ENCODE results near the gene GLTP.

The GLTP gene

DNA sequence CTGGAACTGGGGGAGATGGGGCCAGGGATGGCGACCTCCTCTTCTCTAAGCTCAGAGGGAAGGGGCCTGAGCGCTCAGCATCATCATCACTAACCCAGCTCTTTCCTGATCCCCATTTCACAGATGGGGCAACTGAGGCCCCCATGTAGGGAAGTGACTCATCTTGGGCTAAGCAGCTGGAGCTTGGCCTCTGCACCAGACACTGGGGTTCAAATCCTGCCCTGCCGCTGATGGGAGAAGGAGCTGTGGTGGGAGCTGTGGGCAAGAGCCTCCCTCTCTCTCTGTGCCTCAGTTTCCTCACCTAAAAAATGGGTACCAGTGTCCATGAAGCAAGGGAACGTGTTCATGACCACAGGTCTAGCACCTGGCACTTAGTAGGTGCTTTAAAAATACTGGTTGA is 44.5 kb downstream of the GLTP start:
- H3K36me3 Mint-ChIP-seq = no peaks in the 10 kb centered on the region
- peaks cover 78% of the 10 kb centered on the region for H3K27me3 Mint-ChIP-seq
- H3K4me1 Mint-ChIP-seq = peaks cover 3% of the 10 kb centered on the region
- H3K4me3 Mint-ChIP-seq = no peak overlapping the region
- DNase-seq = no peak
- H3K9me3 Mint-ChIP-seq = no peaks in the 10 kb centered on the region
- CTCF ChIA-PET = interaction anchor here (0.7 to 2.4 kb wide), 3 partner anchors 9 to 32 kb away, joined by 3 to 11 read pairs (median 5); no protein-coding TSS in a partner anchor
- H3K27ac Mint-ChIP-seq = no peak overlapping the region

DNA sequence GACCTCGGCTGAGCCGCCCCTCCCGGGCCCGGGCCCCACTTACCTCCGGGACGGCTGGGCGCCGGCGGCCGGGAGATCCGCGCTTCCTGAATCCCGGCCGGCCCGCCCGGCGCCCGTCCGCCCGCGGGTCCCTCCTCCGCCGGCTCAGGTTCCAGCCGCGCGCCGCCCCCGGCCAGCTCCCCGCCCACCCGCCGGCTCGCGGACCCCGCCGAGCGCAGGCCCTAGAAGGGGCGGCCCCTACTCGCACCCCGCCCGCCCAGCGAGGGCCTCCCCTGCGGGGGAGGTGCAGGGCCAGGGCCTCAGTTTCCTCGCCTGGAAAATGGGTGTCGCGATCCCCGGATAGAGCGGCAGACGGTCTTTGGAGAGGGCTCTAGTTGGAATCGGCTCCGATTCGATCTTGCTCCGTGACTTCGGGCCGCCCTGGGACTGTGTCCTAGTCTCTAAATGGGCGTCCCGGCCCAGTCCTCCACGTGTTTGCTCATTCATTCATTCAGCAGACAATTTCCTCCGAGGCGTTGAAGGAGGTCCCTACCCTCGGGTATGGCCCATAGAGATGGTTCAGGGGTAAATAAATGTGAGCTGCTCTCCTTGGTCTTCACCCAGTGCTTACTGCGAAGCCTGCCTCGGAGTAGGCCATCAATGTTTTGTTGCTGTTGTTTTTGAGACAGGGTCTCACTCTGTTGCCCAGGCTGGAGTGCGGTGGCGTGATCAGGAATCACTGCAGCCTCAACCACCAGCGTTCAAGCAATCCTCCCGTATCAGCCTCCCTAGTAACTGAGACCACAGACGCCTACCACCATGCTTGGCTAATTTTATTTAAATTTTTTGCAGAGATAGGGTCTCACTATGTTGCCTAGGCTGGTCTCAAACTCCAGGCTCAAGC is 46.8 kb downstream of the GLTP start, which contains the start of gene TRPV4:
TRPV4 (minus strand) TSS at position 92 of the 883 bp plus-strand sequence. CDS start 18,602 bp downstream, outside the sequence.
- CTCF ChIA-PET = no interaction called here
- Mint-ChIP-seq H3K4me1 (peaks cover 3% of the 10 kb centered on the region), H3K27ac (no peak within 1 kb of the TSS), H3K36me3 (no peaks in the 10 kb centered on the region), H3K27me3 (peaks cover 75% of the 10 kb centered on the region), H3K9me3 (no peaks in the 10 kb centered on the region), H3K4me3 (no peak within 1 kb of the TSS)
- DNase-seq = no peak

DNA sequence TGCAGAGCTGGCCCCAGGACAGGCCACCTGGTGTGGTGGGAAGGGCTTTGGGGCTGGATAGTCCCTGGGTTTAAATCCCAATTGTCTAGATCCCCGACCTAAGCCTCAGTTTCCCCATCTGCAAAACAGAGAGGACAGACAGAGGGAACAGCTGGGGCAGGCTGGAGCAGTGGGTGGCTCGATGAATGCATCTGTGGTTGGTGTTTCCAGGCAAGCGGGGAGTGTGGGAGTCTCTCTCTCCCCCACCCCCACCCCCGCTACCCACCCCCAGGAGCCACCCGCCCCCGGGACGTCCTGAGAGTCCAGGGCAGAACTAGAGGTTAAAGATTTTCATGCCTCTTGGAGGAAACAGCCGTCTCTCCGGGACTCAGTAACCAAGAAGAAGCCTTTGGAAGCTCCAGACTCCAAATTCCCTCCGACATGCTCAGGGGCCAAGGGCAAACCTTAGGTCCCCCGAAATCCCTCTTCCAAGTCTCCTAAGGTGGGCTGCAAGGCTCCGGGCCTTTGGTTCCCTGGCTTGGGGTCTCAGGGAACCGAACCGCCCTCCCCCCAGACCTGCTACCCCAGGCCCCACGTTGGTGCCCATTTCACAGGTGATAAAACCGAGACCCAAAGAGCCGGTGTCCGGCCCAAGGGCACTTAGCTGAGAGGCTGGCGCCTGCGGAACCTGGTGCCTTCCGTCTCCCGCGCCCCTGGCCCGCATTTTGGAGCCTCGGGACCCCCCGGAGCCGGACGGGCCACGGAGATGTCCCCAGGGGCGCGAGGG is 47.6 kb downstream of the GLTP start:
- no peak overlapping the region for H3K4me3 Mint-ChIP-seq

DNA sequence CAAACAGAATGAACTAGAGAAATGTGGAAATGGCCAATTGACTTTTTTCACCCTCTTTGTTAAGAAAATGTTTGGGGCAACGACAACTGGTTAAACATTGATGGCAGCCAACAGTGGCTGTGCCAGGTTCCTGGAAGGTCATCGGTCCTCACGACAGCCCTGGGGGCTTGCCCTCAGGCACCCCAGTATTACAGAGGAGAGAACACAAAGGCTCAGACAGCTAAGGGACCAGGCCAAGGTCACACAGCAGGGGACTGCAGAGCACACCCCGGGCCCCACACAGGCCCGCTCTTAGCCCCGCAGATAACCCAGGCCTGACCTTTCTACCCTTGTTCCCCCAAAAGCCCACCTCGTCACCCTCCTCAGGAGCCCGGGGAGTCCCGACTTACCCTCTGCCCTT is 48.4 kb downstream of the GLTP start:
- H3K27me3 Mint-ChIP-seq = peaks cover 69% of the 10 kb centered on the region
- H3K9me3 Mint-ChIP-seq = no peaks in the 10 kb centered on the region
- no peak overlapping the region for H3K27ac Mint-ChIP-seq
- no peak for DNase-seq
- CTCF ChIA-PET = interaction anchor here (5.3 kb wide), 1 partner anchor 12 kb away, joined by 29 read pairs; no protein-coding TSS in a partner anchor
- no peak overlapping the region for H3K4me3 Mint-ChIP-seq
- H3K4me1 Mint-ChIP-seq = peaks cover 3% of the 10 kb centered on the region
- H3K36me3 Mint-ChIP-seq = no peaks in the 10 kb centered on the region

More for the DNA sequence above, 47.6 kb downstream of the GLTP start:
- no peak for DNase-seq
- no peaks in the 10 kb centered on the region for H3K9me3 Mint-ChIP-seq
- CTCF ChIA-PET = interaction anchor here (5.3 kb wide), 1 partner anchor 11 kb away, joined by 29 read pairs; no protein-coding TSS in a partner anchor
- H3K36me3 Mint-ChIP-seq = no peaks in the 10 kb centered on the region
- no peak overlapping the region for H3K27ac Mint-ChIP-seq
- H3K4me1 Mint-ChIP-seq = peaks cover 3% of the 10 kb centered on the region
- H3K27me3 Mint-ChIP-seq = peaks cover 77% of the 10 kb centered on the region

DNA sequence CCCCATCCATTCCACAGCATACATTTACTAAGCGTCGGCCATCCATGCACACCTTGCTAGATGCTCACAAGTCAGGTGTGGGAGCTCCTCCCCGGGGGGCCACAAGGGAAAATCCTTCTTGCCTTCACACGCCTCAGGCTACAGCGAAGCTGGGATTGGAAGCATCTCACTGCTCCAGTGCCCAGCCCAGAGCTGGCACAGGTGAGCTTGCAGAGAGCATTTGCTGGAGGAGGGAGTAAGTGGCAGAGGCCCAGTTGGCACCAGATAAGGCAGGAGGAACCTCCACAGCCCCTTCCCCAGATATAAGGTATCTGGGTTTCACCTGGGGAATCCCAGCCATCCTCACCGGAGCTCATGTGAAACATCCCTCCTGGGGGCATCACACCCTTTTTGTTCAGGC is 49.0 kb downstream of the GLTP start:
- peaks cover 3% of the 10 kb centered on the region for H3K4me1 Mint-ChIP-seq
- CTCF ChIA-PET = interaction anchor here (5.3 kb wide), 1 partner anchor 13 kb away, joined by 29 read pairs; no protein-coding TSS in a partner anchor
- no peaks in the 10 kb centered on the region for H3K9me3 Mint-ChIP-seq

DNA sequence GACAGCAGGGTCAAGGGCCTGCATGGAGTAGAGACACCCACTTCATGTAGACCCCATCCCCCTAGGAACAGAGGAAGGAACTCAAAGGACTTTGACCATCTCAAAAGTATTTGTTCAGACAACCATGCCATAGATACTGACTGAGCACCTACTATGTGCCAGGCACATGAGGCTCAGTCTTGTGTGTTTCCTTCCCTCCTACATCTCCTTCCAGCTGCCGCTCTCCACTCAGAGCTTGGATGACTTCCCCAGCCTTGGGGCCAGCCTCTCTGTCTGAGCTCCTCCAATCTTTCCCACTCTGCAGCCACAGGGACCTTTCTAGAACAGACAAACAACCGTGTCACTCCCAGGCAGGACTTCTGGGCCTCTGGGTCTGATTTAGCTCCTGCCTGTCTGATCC is 49.6 kb downstream of the GLTP start:
- no peak for DNase-seq
- Mint-ChIP-seq H3K27me3 (peaks cover 66% of the 10 kb centered on the region), H3K9me3 (no peaks in the 10 kb centered on the region), H3K4me3 (no peak overlapping the region), H3K36me3 (no peaks in the 10 kb centered on the region), H3K4me1 (peaks cover 3% of the 10 kb centered on the region), H3K27ac (no peak overlapping the region)
- CTCF ChIA-PET = interaction anchor here (5.3 kb wide), 1 partner anchor 13 kb away, joined by 29 read pairs; no protein-coding TSS in a partner anchor

More for the DNA sequence above, 49.0 kb downstream of the GLTP start:
- peaks cover 70% of the 10 kb centered on the region for H3K27me3 Mint-ChIP-seq
- no peaks in the 10 kb centered on the region for H3K36me3 Mint-ChIP-seq
- DNase-seq = no peak
- H3K4me3 Mint-ChIP-seq = no peak overlapping the region
- H3K27ac Mint-ChIP-seq = no peak overlapping the region

DNA sequence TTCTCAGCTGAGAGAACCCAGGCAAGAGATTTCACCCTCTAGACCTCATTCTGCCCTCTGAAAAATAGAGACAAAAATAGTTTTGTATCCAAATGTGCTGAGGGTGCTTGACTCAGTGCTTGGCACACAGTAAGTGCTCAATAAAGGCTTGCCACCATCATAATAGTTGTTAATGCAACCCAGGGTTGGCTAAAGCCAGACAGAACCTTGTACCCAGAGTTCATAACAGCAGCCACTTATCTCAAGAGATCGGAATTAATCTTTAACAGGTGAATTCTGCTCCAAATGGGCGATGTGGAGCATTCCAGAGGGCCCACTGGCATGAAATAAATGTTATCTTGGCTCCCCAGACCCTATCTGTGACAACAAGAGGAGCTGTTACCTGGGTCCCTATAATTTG is 50.1 kb downstream of the GLTP start:
- Mint-ChIP-seq H3K4me3 (no peak overlapping the region), H3K27ac (no peak overlapping the region), H3K4me1 (peaks cover 3% of the 10 kb centered on the region), H3K36me3 (no peaks in the 10 kb centered on the region), H3K9me3 (no peaks in the 10 kb centered on the region), H3K27me3 (peaks cover 66% of the 10 kb centered on the region)
- CTCF ChIA-PET = interaction anchor here (5.3 kb wide), 1 partner anchor 14 kb away, joined by 29 read pairs; no protein-coding TSS in a partner anchor
- DNase-seq = no peak

DNA sequence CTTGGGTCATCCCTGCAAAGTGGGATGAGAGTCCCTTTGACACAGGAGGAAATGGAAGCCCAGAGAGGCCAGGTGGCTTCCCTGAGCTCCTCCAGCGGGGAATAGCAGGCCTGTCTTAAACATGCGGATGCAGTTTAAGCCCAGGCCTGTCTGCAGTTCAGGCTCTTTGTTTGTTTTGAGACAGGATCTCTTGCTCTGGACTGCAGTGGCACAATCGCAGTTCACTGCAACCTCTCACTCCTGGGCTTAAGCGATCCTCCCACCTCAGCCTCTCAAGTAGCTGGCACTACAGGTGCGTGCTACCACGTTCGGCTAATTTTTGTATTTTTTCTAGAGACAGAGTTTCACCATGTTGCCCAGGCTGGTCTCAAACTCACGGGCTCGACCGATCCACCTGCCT is 50.7 kb downstream of the GLTP start:
- DNase-seq = no peak
- Mint-ChIP-seq H3K27me3 (peaks cover 60% of the 10 kb centered on the region), H3K9me3 (no peaks in the 10 kb centered on the region), H3K36me3 (no peaks in the 10 kb centered on the region), H3K4me3 (no peak overlapping the region), H3K27ac (no peak overlapping the region), H3K4me1 (peaks cover 3% of the 10 kb centered on the region)
- CTCF ChIA-PET = interaction anchor here (0.9 to 5.3 kb wide), 2 partner anchors 14 to 24 kb away, joined by 3 to 29 read pairs; no protein-coding TSS in a partner anchor

DNA sequence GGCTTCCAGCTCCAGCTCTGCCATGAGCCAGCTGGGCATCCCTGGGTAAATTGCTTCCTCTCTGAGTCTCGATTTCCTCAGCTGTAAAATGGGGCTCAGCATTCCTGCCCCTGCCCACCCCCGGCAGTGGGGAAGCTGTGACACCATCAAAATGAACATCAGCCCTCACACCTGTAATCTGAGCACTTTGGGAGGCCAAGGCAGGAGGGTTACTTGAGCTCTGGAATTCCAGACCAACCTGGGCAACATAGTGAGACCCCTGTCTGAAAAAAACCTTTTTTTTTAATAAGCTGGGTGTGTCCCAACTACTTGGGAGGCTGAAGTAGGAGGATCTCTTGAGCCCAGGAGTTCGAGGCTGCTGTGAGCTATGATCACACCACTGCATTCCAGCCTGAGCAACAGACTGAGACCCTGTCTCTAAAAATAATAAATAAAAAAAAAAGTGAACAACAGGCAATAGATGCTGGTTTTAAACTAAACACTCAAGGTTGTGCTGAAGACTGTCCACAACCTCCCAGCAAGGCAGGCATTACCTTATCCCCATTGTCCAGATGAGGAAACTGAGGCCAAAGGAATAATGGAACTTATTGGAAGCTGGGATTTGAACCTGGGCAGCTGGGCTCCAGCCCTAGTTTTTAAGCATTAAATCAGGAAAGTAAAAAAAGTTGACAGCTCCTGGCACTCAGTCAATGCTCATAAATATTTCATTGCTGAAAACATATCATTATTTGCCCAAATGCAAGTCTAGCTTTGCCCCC is 51.4 kb downstream of the GLTP start:
- DNase-seq = no peak
- Mint-ChIP-seq H3K4me1 (peaks cover 3% of the 10 kb centered on the region), H3K36me3 (no peaks in the 10 kb centered on the region), H3K4me3 (no peak overlapping the region), H3K27me3 (peaks cover 53% of the 10 kb centered on the region), H3K9me3 (no peaks in the 10 kb centered on the region), H3K27ac (no peak overlapping the region)
- CTCF ChIA-PET = interaction anchor here (0.6 to 5.3 kb wide), 3 partner anchors 15 to 27 kb away, joined by 3 to 29 read pairs (median 4); no protein-coding TSS in a partner anchor

DNA sequence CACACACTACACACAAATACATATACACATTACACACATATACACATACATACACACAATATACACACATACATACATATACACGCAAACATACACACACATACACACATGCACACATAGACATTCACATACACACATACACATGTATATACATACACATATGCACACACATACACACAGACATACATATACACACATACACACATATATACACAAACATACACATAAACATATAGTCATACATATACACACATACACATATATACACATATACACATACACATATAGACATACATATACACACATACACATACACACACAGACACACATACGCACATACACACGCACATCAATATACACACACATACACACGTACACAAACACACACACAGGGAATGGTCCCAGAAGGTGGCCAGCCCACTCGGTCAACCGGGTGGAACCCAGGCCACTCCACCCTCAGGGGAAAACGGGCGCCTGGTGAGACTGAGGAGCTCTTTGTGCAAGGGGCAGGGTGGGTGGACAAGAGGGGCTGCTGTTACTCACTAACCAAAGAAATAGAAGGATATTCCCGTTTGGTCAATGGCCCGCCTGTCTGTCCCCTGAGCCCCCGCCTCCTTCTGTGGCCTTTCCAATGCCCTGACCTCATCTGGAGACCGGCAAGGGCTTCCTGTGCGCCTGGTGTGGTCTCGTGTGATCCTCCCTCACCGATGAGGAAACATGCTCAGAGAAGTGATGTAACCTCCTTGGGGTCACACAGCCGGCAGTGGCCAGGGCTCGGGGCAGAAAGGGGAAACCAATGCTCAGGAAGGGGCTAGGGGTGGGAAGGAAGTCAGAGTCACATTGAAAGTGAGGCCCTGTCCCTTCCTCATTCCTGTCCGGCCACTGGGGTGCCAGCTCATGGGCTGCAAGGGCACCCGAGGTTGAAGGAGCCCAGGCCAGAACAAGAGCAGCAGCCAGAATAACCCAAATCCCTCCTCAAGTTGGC is 52.5 kb downstream of the GLTP start:
- no peak for DNase-seq
- H3K27ac Mint-ChIP-seq = no peak overlapping the region
- no peaks in the 10 kb centered on the region for H3K36me3 Mint-ChIP-seq
- H3K9me3 Mint-ChIP-seq = no peaks in the 10 kb centered on the region
- no peaks in the 10 kb centered on the region for H3K4me1 Mint-ChIP-seq
- no peak overlapping the region for H3K4me3 Mint-ChIP-seq
- H3K27me3 Mint-ChIP-seq = peaks cover 44% of the 10 kb centered on the region
- CTCF ChIA-PET = interaction anchor here (5.3 kb wide), 1 partner anchor 16 kb away, joined by 29 read pairs; no protein-coding TSS in a partner anchor

DNA sequence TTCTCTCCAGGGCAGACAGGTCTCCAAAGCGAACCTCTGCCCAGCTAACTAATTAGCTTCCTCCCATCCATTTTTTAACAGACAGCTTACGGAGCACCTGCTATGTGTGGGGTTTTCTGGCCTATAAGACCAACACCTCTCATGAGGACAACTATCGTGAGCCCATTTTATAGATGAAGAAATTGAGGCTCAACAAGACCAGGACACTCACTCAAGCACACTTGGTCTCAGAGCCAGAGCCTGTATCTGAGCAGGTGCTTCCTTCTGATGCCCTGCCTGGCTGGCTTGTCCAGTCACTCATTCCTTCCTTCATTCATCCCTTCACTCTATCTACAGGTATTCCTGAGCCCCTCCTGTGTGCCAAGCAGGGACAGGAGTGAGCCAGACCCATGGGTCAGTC is 53.3 kb downstream of the GLTP start:
- Mint-ChIP-seq H3K4me3 (no peak overlapping the region), H3K9me3 (no peaks in the 10 kb centered on the region), H3K27me3 (peaks cover 40% of the 10 kb centered on the region), H3K36me3 (no peaks in the 10 kb centered on the region), H3K27ac (no peak overlapping the region), H3K4me1 (no peaks in the 10 kb centered on the region)
- CTCF ChIA-PET = interaction anchor here (1.0 kb wide), 1 partner anchor 18 kb away, joined by 4 read pairs; no protein-coding TSS in a partner anchor
- no peak for DNase-seq

DNA sequence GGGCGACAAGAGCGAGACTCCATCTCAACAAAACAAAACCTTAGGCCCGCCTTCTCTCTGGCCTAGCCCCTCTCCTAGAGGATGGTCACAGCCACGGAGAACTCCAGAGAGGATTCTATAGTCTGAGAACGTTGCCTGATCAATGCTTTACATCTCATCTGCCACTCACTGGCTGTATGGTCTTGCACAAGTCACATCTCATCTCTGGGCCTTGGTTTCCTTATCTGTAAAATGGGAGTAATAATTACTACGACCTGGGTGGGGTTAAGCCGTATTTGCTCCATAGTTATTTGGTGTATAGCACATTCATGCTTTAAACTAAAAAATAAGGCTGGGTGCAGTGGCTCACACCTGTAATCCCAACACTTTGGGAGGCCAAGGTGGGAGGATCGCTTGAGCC is 55.6 kb downstream of the GLTP start:
- Mint-ChIP-seq H3K27ac (no peak overlapping the region), H3K4me3 (no peak overlapping the region), H3K4me1 (no peaks in the 10 kb centered on the region), H3K36me3 (no peaks in the 10 kb centered on the region), H3K27me3 (peaks cover 21% of the 10 kb centered on the region), H3K9me3 (no peaks in the 10 kb centered on the region)
- no peak for DNase-seq
- CTCF ChIA-PET = interaction anchor here (2.3 kb wide), 1 partner anchor 21 kb away, joined by 6 read pairs; no protein-coding TSS in a partner anchor
